RPMI7951 (cell line): ENCODE measurements around the gene NRG3. TPM values are rescaled to one million over a fixed set of nuclear protein-coding genes. Genes with fewer than 3 reads are reported as not detected.
"Not testable (repeated sequence)": the region's sequence is repeated elsewhere in the genome, so short reads cannot be mapped to it uniquely, and the experiment has no call there.

Experiments used
- DNase-seq: peaks from one replicate; pipeline ENCODE4 v3.0.0-alpha.2; 2012; ENCODE audit warnings: low read depth
- total RNA-seq: library from RNA; depleted of rRNA; stranded (reverse); fragments of >200 nt; shearing (Covaris generic); gene quantifications from 2 replicates; pipeline ENCODE4 v1.2.3, GENCODE V29; 2014

NRG3 gene
- total RNA-seq, 1 experiment from 2014 or later, result not detected

- no peak for DNase-seq
Measured at GRCh38 chr10:82278401-82279182, 403.6 kb downstream of the NRG3 start.

DNA sequence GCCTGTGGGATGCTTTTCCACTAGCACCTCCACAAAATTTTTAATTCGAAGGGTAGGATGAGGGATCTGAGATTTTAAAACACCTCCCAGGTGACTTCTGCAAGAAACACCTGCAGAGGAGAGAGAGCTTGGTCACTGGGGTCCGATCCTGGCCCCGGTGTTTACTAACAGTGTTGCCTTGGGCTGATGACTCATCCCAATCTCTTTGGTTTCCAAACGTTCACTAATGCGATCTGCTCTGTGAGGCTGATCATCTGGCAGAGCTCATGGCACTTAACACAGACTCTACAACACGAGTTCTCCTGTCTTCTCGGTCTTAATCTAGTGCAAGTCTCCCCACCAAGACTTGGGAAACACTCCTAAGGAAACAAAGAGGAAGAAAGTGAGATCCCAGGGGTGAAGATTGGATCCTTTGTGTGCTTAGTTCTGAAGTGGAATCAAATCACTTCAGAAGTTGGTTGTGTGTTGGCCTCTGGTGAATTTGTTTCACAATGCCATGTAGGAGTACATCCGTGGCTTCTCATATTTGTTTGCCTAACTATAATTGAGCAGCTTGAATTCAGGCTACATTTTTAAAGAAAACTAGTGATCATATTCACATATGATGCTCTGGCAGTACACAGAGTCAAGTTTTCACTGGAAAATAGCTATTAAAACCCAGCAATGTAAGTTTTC, 407.9 kb downstream of the NRG3 start:
- no peak for DNase-seq

GRCh38 chr10:82284180-82284579, 409.2 kb downstream of the NRG3 start:
- no peak for DNase-seq

DNA sequence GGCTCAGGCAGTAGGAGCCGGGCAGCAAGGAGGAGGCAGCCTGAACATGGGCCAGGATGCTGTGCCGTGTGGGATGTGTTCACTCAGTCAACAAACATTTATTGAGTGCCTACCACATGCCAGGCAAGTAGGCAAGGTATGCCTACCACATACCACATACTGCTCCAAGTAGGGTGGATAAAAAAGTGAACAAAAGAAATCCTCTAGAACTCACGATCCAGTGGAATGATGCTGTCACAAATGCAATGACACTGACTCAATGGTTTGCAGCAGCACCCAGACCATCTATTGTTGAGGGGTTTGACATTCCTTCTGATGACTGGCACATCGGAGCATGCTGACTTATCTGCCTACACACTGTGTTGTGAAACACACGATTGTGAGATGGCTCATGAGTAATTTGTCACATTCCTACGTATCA, 413.5 kb downstream of the NRG3 start:
- DNase-seq, result no peak

GRCh38 chr10:82289945-82290344, 415.0 kb downstream of the NRG3 start:
- DNase-seq, result no peak

GRCh38 chr10:82294874-82295378, 419.9 kb downstream of the NRG3 start:
- no peak for DNase-seq

- no peak for DNase-seq
Measured at GRCh38 chr10:82308641-82309040, 433.6 kb downstream of the NRG3 start.

DNA sequence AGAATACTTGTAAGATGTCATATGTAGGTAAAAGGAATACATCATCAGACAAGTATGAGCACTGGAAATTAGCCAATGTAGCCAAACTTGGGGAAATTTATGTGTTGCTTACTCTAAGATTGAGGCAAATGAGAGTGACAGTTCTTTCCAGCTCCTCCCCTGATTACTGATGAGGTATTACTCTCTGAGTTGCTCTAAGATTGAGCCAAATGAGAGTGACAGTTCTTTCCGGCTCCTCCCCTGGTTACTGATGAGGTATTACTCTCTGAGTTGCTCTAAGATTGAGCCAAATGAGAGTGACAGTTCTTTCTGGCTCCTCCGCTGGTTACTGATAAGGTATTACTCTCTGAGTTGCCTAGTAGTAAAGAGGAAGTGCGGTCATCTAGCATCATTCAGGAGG, 435.8 kb downstream of the NRG3 start:
- no peak for DNase-seq

DNA sequence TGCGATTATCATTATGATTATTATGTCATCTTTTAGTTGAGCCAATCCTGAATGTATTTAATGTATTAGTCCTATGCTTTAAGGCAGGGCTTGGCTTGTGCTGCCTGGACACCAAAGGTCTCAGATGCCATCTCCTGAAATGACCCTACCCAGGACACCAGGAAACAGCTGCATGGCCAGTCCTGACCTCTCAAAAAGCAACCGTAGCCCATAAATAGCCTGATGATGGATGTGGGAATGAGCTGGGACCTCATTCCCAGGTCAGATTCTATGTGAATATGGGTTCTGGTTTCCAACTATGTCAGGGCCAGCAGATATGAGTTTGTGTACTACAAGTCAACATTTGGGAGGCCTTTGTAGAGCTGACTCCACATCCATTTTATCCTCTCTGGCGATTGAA, 438.4 kb downstream of the NRG3 start:
- DNase-seq, result no peak

GRCh38 chr10:82318534-82318933, 443.5 kb downstream of the NRG3 start:
- DNase-seq, result no peak

DNA sequence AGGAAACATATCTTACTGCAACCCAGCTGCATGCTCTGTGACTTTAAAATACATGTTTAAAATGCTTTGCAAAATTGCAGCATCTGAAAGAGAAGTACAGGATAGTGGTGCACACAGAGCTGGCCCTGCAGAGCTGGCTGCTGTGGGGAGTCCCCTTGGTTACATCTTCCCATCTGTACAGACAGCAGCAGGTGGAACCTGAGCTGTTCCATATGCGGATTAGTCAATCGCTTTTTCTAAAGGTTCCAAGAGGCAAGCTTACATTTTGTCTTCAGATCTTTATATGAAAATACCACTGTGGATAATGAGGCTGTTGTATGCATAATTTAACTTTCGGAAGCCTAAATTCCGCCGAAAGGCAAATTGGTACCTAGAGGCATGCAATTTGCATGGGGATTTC, 444.1 kb downstream of the NRG3 start:
- DNase-seq, result no peak

DNA sequence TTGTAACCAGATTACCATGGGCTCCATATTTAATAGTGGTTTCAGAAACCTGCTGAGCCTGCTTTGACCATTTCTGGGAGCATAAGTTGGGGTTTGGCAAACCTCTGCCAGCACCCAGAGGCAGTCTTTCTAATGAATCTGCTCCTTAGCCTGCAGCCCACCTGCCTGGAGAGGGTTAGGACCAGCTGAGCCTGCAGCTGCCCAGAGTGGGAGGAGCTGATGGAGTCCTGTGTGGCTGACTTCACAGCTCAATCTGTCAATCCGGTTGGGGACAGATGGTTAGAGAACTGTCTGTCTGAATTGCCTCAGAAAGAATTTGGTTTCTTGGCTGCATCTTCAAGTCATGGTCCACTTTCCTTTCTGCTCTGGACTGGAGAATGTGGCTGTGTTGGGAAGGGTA, 444.6 kb downstream of the NRG3 start:
- DNase-seq, result no peak

DNA sequence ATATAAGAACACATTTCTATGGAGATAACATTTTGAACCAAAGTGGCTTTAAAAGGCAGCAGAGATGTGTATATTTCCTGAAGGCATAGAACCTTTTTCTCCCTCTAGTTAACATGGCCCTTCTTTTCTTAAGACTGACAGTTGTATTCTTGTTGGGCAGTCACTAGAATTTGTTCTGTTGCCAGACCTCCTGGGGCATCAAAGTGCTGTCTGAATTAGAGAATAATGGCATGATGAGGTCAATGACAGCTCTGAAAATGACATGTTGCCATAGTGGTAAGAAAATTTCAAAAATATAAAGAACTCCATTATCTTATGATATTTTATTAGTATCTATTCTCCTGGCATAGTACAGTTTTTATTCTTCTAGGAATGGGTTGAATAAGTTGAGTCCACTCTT, 446.7 kb downstream of the NRG3 start:
- no peak for DNase-seq

- no peak for DNase-seq
Measured at GRCh38 chr10:82331716-82332115, 456.7 kb downstream of the NRG3 start.

DNA sequence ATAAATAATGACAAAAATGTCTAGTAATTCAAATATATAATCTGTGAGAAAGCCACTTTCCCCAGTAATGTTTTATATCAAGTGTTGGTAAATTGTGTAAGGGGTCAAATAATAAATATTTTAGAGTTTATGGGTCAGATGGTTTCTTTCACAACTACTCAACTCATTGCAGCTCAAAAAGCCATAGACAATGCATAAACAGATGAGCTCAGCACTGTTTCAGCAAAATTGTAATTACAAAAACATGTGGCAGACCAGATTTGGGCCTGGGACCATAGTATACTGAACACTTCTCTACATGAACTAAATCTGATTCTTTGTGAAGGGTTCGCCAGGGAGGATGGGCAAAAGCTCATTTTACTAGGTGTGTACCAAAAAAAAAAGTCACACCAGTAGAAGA, 460.8 kb downstream of the NRG3 start:
- no peak for DNase-seq

DNA sequence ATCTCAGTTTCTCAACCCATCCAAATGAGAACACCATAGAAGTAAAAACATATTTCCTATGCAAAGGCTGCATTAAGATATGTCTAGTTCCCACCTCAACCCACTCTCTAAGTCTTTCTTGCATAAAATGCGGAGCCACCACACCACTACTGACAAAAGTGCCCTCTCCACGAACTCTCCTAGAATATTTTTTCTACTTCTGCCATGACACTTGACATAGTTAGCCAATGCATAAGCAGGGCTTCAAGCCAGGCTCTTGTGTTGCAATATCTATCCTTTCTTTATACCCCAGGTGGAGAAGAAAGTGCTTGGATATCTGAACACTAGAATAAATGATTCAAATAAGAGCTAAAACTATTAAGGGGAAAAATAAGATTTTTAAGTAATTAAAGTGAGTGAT, 465.2 kb downstream of the NRG3 start:
- DNase-seq, result no peak

DNA sequence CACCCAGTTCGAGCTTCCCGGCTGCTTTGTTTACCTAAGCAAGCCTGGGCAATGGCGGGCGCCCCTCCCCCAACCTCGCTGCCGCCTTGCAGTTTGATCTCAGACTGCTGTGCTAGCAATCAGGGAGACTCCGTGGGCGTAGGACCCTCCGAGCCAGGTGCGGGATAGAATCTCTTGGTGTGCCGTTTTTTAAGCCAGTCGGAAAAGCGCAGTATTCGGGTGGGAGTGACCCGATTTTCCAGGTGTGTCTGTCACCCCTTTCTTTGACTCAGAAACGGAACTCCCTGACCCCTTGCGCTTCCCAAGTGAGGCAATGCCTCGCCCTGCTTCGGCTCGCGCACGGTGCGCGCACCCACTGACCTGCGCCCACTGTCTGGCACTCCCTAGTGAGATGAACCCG, 474.6 kb downstream of the NRG3 start:
- DNase-seq, result not testable (repeated sequence)

DNA sequence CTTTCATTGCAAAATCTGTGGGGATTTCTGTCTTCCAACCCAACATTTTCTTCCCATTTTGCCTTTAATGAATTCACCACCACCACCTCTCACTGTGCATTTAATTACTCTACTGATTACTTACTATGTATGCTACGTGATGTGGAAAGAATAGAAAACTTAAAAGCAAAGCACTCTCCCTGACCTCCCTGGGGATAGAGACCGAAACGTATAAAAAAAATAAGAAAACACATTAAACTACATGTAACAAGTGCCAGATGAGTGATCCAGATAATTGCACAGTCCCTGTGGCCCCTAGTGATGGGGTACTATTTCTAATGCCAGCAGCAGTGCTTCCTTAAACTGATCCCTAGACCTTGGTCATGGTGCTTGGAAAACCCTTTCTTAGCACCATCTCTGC, 478.4 kb downstream of the NRG3 start:
- DNase-seq, result no peak

GRCh38 chr10:82358486-82359099, 483.6 kb downstream of the NRG3 start:
- peak; percentile 66 for DNase-seq

DNA sequence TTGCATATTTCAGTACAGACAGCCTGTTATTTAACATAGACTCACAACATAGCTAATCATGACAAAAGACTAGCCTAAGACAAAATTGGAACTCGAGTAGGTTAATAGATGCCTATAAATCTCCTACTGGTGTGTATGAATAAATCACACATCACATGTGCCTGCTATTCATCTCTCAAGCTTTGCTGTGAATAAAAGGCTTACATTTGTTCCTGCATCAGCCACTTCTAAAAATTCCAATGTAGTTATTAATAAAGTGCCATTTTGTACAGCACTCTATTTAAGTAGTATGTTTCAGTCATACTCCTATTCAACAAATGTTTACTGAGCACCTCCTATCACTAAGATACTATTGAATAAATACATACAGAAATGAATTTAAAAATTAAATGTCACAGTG, 486.3 kb downstream of the NRG3 start:
- no peak for DNase-seq

- DNase-seq, result peak; percentile 15
Measured at GRCh38 chr10:82377608-82378007, 502.6 kb downstream of the NRG3 start.

- peak; percentile 59 for DNase-seq
Measured at GRCh38 chr10:82378146-82378545, 503.2 kb downstream of the NRG3 start.

DNA sequence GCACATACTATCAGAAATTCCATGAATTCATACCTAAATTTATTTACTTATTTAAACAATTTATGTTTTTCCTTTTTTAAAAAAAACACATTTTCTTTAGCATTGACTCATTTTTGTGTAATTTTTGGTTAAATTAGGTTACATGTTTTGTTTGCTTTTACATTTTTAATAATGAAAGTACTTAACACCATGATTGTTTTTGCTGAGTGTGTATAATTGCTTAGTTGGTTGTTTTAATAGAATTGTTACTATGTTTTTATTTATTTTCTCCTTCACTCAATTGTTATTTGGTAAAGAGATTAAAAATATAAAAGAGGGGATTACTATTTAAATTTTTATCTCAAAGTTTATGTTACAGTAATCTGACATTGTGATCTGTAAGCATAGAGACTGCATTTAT, 508.4 kb downstream of the NRG3 start:
- DNase-seq, result no peak
